ENCODE results near the gene LAMB4.

The LAMB4 gene

DNA sequence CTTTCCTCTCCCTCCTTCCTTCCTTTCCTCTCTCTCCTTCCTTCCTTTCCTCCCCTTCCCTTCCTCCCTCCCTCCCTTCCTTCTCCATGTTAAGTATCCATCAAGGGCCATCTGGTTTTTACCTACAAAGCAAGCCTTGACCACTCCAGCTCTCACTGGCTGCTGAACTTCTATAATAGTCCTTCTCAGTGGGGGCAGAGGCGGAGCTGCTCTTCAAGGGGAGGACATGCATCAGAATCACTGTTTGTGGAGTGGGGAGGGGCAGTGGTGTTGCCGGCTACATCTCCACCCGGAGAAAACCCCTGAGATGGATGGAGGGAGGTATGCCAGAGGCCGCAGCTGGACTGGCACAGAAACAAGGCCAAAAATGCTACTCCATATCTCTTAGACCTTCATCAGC, 153.1 kb downstream of the LAMB4 start:
- H3K9me3 ChIP-seq (ENCODE audit: control insufficient read depth, insufficient read depth, low read length), result no peaks in the 10 kb centered on the region
- no peak overlapping the region for H3K9ac ChIP-seq (ENCODE audit: low read depth, low read length)
- peaks cover 12% of the 10 kb centered on the region for H3K36me3 ChIP-seq (ENCODE audit: control insufficient read depth, insufficient read depth, low read length)
- peaks cover 4% of the 10 kb centered on the region for H3K4me1 ChIP-seq (ENCODE audit: control insufficient read depth, insufficient read depth, low read length)
- no peaks in the 10 kb centered on the region for H3K27me3 ChIP-seq (ENCODE audit: control insufficient read depth, insufficient read depth, low read length)
- no peak overlapping the region for H3K4me3 ChIP-seq (ENCODE audit: low read depth, low read length)

DNA sequence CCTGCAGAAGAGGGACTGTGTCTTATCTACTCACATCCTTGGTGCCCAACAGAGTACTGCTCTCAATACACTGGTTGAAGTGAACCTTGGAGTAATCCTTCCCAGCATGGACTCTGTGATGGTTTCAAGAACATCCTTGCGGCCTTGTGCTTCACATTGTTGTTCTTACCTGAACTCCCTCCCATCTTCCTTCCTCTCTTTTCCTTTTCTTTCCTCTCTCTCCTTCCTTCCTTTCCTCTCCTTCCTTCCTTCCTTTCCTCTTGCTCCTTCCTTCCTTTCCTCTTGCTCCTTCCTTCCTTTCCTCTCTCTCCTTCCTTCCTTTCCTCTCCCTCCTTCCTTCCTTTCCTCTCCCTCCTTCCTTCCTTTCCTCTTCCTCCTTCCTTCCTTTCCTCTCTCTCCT, 153.5 kb downstream of the LAMB4 start:
- peaks cover 4% of the 10 kb centered on the region for H3K4me1 ChIP-seq (ENCODE audit: control insufficient read depth, insufficient read depth, low read length)

DNA sequence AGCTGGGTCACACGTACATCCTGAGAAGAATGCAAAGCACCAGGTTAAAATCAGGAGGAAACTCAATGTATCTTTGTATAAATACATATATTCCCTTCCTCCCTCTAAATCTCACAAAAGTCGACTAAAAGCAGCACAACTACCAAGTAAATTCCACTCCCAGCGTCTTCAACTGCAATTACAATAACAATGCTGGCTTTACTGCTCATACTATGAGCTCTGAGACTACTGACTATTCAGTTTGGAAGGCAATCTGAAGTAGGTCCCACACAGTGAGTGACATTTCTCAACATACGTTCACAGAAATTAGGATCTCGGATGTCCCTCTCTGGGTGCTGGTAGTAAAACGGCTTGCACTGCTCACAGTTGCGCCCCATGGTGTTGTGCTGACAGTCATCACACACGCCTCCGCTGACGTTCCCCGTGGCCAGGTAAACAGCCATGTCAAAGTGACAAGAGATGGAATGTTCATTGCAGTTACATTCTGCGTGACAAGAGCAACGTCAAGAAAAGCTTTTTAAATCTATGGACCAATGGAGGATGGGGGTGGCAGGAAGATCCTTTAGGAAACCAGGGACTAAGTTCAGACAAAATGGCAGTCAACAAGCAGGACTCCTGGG, 154.7 kb downstream of the LAMB4 start:
- Histone ChIP-seq H3K36me3 (ENCODE audit: control insufficient read depth, insufficient read depth, low read length) (peaks cover 12% of the 10 kb centered on the region), H3K4me3 (ENCODE audit: low read depth, low read length) (no peak overlapping the region), H3K4me1 (ENCODE audit: control insufficient read depth, insufficient read depth, low read length) (peaks cover 4% of the 10 kb centered on the region)

More for the DNA sequence above, 153.5 kb downstream of the LAMB4 start:
- Histone ChIP-seq H3K27me3 (ENCODE audit: control insufficient read depth, insufficient read depth, low read length) (no peaks in the 10 kb centered on the region), H3K4me3 (ENCODE audit: low read depth, low read length) (no peak overlapping the region), H3K9ac (ENCODE audit: low read depth, low read length) (no peak overlapping the region), H3K9me3 (ENCODE audit: control insufficient read depth, insufficient read depth, low read length) (no peaks in the 10 kb centered on the region), H3K36me3 (ENCODE audit: control insufficient read depth, insufficient read depth, low read length) (peaks cover 12% of the 10 kb centered on the region)

DNA sequence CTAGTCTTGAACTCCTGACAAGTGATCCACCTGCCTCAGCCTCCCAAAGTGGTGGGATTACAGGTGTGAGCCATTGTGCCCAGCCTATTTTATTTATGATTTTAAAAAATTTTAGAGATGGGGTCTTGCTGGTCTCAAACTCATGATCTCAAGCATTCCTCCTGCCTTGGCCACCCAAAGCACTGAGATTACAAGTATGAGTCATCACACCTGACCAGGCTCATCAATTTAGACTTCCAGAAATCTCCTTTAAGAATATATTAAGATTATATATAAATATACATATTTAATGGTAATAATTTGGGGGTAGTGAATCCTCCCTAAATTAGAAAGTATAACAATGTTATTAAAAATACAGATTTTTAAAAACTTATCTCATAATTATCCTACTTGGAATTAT, 156.3 kb downstream of the LAMB4 start:
- Histone ChIP-seq H3K4me3 (ENCODE audit: low read depth, low read length) (no peak overlapping the region), H3K27me3 (ENCODE audit: control insufficient read depth, insufficient read depth, low read length) (no peaks in the 10 kb centered on the region), H3K9ac (ENCODE audit: low read depth, low read length) (no peak overlapping the region), H3K4me1 (ENCODE audit: control insufficient read depth, insufficient read depth, low read length) (peaks cover 4% of the 10 kb centered on the region), H3K36me3 (ENCODE audit: control insufficient read depth, insufficient read depth, low read length) (peaks cover 12% of the 10 kb centered on the region), H3K9me3 (ENCODE audit: control insufficient read depth, insufficient read depth, low read length) (no peaks in the 10 kb centered on the region)

More for the DNA sequence above, 154.7 kb downstream of the LAMB4 start:
- Histone ChIP-seq H3K9ac (ENCODE audit: low read depth, low read length) (no peak overlapping the region), H3K27me3 (ENCODE audit: control insufficient read depth, insufficient read depth, low read length) (no peaks in the 10 kb centered on the region), H3K9me3 (ENCODE audit: control insufficient read depth, insufficient read depth, low read length) (no peaks in the 10 kb centered on the region)
